Inflammatory macrophage treated with lipopolysaccharide for 4 hours (primary cell): ENCODE measurements around the gene HEATR5A.

ENCODE experiments used
- DNase-seq: peaks from one replicate; pipeline ENCODE4 v3.0.0-alpha.2; 2020

The HEATR5A gene

DNA sequence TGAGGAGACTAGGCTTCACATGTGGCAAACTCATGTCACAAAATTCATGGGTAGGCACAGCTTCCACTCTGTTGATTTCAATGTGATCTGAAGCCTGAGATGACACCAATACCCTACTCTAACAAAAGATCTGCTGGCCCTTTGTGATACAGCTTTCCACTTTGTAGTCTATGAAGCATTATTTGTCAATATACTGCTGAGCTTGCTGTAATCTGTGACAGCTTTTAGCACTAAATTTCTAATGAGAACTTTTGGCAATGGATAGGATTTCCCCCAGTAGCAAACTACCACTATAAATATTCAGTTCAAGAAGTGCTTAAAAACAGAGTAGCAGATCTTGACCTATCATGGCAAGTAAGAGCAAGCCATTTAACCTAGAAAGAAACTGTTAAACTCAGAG lies 5.6 kb upstream of the HEATR5A start:
- DNase-seq: no peak

DNA sequence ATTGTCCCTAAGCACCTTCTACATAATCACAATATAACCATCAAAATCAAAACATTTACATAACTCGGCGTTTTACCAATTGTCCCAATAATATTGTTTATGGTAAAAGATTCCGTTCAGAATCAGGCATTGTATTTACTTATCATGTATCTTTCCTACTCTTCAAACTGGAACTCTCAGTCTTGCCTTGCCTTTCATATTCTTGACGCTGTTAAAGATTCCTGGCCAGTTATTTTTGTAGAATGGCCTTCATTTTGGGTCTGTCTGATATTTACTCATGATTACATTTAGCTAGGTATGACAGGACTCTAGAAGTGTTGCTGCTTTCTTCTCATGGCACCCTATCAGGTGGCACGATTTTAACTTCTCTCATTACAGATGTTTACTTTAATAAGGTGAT lies 850 bp upstream of the HEATR5A start:
- DNase-seq: no peak

DNA sequence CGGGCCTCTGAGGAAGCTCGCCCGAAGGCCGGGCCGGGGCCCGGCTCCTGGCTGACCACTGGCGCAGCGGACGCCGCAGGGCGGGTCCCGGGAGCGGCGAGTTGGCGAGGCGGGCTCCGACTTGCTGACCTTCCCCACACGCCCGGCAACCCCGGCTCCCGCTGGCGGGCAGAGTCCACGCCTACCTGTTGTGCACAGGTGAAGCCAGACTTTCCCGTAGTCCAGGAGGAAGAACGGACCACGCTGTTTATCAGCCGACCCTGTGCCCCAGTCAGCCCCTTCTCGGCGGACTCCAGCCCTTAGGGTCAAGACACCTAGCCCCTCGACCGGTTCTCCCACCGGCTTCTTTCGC lies 407 bp downstream of the HEATR5A start:
- peak; percentile 67 for DNase-seq

DNA sequence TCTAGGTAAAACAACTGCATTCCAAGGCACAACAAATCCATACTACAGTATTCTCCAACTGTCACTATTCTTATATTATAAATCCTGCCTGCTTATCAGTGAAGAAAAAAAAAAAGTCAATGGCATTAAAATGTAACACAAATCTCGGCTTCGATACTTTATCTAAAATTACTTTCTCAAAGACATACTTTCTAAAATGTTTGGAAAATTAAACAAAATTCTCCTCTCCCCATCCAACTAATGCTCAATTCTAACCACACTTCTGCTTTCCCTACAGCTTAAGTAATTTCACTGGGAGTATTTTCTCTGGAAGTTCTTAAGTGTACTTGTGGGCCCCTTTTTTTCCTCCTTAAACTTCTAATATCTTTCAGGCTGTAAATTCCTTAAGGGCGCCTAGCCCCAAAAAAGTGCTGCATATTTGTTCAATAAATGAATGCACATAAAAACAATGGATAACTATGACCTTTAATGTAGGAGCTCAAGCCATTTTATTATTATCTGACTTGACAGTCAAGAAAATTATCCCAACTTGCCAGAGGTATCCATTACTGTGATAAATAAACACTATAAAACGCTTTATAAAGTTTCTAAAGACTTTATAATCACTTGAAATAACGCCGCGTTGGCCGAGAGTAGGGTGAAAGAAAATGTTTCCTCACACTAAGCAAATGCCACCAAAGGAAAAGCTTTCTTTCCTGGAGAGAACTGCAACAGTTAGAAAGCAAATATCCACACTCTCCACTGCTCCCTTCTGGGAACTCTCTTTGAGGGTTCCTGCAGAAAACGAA lies 977 bp downstream of the HEATR5A start:
- DNase-seq: no peak

DNA sequence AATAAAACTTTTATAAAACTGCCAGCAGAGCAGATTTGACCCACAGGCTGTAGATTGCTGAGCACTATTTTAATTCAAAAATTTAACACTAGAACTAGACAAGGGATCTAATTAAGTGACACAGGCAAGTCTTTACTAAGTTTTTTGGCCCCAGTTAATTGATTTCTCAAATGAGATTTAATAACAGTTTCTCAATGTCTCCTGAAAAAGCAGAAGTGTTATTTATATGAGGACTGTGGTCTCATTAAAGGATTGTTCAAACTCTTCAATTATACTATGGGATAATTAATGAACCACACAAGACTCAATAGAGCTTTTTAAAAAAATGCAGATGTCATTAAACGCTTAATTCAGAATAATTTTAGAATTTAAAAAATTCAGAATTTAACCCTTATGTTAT lies 1.9 kb downstream of the HEATR5A start:
- no peak for DNase-seq

DNA sequence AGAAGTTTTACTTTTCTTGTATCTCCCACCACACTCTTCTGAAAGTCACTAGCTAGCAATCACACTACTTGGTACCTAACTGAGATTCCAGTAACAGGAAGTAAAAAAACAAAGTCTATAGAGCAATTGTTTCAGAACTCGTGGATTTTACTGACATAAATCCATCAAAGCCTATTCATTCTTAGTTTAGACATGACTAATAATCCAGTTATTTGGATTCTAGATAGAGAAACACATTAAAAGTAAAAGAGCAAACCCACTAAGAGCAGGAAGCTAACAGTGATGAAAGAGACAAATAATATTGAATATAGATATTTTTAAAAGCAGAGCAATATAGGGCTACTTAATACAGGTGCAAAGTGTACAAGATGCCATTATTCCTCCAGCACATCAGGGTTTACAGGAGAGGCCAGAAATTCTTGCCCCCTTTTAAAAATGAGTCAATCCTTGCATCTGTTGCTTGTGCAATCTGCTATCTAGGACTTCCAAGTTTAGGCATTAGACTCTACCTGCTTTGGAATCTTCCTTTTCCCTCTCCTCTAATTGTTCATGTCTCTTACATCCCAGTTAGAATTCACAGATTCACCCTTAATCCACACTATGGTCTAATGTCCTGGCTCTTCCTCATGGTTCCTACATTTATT lies 6.0 kb downstream of the HEATR5A start:
- peak; percentile 10 for DNase-seq

DNA sequence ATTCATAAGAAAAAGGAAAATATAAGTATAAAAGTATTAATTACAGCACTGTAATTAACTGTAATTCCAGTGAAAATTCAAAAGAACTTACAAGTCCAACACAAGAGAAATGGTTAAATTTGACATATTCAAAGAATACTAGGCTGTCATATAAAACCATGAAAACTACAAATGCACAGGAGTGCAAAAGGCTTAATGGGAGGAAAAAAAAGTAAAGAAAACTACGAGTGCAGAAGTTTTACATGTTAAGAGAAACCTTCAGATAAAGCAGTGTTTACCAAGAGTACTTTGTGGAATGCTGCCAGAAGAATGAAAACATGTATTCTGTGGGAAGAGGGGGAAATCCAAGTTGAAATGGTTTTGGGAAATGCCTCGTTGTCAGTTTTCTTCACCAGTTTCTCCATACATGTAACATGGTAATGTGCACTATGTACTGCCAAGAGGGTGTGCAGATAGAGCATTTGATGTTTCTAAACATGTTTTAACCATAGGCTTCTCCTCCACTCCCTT lies 9.1 kb downstream of the HEATR5A start:
- DNase-seq: peak; percentile 46

DNA sequence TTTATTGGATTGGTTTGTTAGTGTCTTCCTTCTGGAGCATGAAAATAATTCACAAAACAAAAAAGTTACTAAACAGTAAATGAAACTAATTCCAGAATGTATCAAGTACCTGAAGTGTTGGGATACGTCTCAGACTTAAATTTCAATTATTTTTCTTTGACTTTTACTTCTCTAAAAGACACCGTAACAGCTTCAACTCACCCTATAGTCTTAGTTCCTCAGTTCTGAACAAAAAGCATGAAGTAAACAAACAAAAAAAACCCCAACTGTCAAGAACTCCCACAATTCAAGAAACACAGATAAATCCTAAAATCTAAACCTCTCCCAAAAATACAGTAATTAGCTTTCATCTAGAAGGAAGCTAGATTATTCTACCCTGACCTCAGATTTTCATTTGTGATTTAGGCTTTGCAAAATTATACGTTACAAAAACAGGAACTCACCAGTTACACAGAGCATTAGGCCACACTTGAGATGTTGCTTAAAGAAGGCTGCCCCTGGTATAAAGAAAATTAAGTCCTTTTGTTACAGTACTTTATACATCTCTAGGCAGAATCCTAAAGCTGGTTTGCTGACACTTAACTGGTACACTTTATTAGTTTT lies 10.2 kb downstream of the HEATR5A start:
- peak; percentile 72 for DNase-seq

DNA sequence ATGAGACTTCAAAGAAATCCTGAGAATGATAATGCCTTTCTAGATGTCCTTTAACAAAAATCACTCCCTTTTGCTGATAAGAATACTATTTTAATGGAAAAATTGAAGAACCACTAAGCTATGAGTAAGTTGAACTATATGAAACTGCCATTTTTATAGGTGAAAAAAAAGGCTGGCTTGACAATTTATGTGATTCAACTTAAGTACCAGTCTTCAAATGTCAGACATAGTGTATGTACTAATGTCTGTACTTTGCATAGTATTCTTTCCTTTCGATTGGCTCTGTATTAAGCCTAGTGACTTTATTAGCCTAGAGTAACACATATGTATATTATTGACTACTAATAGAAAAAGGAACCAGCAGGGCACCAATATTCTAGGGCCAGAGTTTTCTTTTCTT lies 11.9 kb downstream of the HEATR5A start:
- no peak for DNase-seq

DNA sequence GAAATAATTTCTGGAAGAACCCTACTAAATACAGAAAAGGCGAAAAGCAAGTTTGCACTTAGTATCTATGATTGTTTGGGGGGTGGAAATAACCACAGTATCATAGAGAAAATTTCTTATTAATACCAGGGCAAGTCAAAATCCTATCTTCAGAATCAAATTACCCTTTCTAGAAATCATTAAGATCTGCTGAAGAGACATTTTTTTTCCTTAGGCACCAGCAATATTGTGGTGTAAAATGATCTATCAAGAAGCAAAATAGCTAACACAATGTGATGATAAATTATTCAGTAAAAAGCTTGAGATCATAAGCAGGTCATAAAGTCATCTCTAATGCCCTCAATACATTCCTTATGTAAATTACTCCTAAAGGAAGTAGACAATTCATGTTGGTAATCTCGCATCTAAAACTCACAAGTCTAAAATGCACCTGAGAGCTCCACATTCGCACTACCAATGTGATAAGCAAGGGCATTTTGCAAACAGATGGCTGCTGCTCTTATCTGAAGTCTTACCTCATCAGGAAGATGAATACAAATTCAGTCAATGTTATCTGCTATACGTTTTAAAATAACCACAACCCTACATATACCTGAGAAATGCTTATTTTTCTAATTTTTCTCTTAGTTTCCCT lies 14.6 kb downstream of the HEATR5A start:
- DNase-seq: no peak

DNA sequence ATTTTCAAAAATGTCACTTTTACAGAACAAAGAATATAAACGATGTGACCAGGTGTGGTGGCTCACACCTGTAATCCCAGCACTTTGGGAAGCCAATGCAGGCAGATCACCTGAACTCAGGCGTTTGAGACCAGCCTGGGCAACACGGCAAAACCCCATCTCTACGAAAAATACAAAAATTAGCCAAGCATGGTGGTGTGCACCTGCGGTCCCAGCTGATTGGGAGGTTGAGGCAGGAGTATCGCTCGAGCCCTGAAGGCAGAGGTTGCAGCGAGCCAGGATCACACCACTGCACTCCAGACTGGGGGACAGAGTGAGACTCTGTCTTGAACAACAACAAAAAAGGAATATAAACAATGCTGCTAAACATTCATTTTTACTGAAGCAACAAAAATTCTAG lies 15.2 kb downstream of the HEATR5A start:
- no peak for DNase-seq

DNA sequence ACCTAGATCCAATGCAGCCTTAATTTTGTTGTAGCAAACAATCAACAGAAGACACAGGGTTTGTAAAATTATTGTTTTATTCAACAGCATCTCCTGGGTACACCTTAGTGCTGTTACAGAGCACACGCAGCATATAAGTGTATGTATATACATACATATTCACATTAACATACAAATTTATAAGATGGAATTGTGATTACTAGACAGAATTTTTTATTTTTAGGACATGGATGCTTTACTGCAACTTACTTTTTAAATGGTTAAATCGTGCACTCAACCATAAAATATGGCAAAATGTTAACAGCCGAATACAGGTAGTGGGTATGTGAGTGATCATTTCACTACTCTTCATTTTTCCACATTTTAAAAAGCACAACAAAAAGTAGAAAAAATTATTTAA lies 16.6 kb downstream of the HEATR5A start:
- DNase-seq: no peak

DNA sequence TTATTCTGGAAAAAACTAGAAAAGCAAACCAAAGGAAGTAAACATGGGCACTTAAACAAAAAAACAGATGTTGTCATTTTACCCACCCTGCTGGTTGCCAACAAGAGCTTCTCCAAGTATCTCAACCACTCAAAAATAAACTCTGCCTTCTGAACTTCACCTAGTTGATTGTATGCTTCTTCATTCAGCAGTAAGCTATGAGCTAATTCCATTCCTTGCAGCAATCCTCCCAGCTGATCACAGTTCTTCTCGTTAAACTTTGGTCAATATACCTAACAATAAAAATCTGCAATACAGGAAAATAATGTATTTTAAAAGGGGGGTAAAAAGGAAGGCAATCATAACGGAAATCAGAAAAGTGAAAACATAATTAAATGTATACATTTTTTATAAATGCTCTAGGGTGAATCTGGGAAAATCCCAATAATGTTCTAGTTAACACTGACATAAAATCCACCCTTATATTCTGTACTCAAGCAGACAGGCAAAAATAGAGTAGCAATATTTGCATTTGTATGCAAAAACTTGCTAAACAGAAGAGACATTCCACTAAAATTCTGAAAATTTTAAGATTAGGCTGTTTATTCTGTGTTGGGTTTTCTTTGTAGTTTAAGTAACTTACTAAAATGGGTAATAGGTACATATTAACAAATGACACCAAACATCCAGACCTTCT lies 17.4 kb downstream of the HEATR5A start:
- no peak for DNase-seq

DNA sequence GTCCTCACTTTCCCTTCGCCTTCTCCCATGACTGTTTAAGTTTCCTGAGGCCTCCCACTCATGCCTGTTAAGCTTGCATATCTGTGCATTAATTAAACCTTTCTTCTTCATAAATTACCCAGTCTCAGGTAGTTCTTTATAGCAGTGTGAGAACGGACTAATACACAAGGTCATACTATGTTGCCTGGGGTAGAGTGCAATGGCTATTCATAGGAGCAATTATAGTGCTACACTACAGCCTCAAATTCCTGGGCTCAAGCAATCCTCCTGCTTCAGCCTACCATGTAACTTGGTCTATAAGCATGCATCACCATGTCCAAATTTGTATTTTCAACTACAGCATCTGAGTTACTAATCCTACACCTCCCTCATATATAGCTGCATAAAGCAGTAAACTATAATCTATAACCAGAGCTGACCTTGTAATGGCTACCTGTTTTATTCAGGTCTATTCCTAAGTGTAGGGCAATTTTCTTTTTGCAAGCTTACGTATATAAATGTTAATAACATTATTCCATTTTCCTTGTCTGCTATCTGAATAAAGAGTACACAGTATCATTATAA lies 18.9 kb downstream of the HEATR5A start:
- DNase-seq: no peak

DNA sequence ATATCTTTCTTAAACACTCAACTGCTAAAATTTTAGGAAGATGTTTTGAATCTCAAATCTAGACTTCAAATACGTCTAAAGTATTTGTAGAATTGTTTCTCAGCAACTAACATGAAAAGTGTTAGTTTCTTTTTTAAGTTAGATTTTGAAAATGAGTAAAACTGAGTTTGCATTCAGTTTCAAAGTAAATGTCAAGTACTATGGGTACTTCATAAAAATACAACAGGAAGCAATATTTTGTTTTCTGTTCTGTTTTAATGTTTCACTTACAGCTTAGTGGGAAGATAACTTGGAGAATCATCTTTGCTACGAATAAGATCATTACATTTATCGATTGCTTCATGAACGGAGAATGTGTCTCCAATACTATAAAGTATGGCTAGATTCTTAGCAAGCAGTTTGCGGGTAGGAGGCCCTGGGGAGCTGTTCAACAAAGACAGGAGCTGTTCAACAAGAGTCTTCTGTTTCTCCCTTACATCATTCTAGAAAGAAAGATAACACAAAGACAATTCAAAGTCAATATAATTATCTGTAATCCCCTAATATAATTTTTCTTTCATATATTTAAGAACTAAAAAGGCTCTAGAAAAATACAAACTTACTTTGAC lies 20.2 kb downstream of the HEATR5A start:
- DNase-seq: peak; percentile 12

DNA sequence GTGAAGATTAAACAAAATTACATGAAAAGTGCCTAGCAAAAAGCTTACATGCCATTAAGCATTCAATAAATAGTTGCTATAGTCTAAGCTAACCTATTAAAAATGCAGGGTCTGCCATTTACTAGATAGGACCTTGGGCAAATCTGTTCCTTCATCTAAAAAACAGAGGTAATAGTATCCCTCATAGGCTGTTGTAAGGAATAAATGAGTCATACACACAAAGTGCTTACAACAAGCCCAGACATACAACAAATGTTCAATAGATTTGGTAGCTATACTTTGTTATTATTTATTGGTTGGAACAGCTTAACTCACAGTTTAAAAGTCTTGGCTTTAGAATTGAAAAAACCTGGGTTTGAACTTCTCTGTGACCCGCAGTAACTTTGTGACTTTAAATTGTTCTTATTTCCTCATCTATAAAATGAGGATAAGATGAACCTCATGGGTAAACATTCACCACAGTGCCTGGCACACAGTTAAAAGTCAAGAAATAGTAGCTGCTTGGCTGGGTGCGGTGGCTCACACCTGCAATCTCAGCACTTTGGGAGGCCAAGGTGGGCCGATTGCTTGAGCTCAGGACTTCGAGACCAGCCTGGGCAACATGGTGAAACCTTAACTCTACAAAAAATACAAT lies 24.7 kb downstream of the HEATR5A start:
- DNase-seq: no peak

DNA sequence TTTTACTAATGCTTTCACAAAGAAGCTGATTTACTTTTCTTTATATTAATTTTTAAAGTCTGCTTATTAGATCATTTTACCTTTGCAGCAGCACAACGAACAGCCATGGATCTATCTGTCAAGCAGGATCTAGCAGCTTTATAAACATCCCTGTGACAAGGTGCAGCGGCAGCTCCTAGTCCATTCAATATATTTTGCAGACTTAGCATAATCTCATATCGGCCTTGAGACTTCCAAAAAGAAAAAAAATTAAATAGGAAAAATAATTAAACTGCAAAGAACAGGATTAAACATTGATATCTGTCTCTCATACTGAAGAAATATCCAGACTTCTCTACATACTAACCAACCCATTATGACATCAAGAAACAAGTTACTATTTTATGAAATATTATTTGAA lies 25.2 kb downstream of the HEATR5A start:
- DNase-seq: no peak

DNA sequence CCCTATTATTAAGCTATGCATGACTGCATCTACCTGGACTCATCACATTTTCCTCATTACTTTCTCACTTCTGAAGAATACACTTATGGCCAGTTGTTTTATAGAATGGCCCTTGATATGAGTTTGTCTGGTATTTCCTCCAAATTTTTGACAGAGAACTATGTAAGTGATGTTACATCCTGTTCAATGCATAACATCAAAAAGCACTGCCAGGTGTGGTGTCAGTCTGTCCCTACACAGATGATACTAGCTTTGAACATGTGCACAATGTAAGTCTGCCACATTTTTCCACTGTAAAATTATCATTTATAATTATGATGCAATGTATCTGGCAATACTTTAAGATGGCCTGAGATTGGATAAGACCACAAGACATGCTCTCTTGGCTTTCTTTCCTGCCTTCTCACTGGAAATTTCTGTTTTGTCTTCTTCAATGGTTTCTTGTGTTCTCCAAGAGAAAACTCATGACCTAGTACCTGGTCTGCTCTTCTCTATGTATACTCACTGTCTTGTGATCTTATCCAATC lies 28.3 kb downstream of the HEATR5A start:
- no peak for DNase-seq

DNA sequence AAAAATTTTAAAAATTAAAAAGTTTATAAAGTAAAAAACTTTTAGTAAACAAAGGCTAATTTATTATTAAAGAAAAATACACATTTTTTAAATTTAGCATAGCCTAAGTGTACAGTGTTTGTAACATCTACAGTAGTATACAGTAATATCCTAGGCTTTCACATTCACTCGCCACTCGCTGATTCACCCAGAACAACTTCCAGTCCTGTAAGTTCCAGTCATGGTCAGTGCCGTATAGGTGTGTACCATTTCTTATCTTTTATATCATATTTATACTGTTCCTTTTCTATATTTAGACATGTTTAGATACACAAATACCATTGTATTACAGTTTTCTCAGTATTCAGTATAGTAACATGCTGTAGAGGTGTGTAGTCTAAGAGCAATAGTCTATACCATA lies 28.9 kb downstream of the HEATR5A start:
- no peak for DNase-seq

DNA sequence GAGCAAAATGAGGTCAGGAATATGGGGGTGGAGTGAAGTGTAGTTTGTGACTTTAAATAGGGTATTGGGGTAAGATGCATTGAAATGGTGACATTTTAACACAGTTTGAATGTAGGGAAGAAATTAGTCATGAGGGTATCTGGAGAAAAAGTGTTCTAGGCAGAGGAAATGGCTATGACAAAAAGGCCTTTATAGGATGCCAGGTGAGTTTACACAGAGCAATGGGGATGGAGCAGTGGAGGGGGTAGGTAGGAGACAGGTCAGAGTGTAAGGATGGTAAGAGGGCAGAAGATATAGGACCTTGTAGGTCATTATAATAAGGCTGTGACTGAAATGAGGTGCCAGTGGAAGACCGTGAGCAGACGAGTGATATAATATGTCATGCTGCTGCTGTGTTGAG lies 30.4 kb downstream of the HEATR5A start:
- DNase-seq: no peak

DNA sequence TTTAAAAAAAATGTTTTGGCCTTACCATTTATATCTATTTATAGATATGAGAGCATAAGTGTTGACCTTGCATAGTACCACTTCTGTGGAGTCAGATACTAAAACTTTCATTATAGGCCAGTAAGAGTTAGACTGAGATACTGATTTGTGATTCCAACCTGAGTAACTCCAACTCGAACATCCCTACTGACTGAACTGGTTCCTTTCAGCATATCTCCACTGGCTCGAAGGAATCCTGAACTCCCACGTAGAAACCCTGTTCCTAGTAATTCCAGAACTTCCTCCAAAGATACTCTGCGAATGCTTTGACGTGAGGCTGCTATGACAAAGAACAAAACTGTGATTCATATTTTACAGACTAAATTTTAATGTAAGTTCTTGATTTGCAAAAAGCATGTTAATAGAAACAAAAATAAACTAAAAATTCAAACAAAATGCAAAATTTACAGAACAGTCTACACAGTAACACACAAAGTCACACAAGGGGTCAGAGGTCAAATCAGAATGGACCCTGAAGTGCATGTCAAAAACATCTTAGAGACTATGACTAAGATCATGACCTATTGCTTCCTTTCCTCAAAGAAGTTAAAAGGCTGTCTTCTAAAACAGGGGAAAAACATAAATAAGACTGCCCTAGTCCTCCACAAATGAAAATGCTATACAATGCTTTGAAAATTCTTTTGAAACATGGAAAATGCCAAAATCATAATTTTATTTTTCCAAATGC lies 31.5 kb downstream of the HEATR5A start:
- DNase-seq: peak; percentile 1
